NCI-H446 (cell line): ENCODE data around the gene NEU1.
A peak's percentile ranks its signal among the peaks of the same experiment; 100 is the strongest.

Experiments used
- DNase-seq, 2 experiments: peaks; one replicate each; lab custom pipeline; 2025; lab: John Stamatoyannopoulos, UW

NEU1 gene

DNA sequence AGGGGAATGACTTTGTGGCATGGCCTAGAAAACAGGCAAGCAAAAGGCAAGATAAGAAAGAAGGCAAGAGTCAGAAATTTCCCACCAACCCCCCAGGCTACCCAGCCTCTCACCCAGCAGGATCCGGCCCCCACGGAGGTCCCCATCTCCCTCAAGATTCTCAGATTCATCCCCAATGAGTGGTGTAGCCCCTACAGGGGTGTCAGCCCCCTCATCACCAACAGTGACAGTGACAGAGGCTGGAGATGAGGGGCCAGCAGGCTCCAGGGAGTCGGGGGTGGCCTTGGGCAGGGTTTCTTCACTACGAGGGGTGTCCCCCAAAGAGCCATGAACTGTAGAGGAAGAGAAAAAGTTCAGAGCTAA is 33.9 kb upstream of the NEU1 start:
- DNase-seq, result no peak

DNA sequence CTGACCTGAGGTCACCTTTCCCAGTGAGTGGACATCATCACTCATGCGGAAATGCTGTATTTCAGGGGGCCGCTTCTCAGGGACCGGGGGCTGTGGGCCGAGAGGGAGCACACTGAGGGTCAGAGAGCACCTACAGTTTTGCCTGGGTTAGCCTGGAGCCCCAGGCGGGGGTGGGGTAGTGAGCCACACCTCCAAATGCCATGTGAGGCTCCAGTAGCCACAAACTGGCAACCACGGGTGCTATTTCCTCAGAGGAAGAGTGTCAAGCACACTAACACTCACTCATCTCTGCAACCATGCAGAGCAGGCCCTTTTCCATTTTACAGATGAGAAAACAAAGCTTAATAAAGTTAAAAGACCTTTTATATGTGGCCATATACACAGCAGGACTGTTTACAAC is 30.2 kb upstream of the NEU1 start:
- DNase-seq, result no peak

DNA sequence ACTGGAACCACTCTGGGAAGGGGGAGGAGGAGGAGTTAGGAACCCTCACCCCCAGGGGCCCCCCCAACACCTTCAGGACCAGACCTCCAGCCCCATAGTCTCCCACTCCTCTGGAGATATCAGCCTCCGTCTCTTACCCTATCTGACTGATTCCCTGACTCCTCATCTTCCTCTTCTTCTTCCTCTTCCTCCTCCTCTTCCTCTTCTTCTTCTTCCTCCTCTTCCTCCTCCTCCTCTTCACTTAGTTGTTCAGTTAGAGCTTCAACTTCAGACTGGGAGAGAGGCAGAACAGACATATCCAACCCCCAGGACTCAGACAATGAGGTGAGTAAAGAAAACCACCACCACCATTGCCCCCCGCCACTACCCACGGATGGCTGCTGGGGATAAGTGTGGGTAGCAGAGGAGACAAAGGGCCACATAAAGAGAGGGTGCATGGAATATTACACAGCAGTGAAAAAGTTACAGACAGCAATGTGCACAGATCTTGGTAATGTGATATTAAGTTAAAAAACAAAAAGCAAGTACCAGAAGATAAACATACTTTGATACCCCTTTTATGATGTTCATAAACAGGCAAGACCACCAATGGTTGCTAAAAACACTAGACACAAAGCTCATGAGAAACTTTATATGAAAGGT is 26.8 kb upstream of the NEU1 start:
- DNase-seq, result no peak

DNA sequence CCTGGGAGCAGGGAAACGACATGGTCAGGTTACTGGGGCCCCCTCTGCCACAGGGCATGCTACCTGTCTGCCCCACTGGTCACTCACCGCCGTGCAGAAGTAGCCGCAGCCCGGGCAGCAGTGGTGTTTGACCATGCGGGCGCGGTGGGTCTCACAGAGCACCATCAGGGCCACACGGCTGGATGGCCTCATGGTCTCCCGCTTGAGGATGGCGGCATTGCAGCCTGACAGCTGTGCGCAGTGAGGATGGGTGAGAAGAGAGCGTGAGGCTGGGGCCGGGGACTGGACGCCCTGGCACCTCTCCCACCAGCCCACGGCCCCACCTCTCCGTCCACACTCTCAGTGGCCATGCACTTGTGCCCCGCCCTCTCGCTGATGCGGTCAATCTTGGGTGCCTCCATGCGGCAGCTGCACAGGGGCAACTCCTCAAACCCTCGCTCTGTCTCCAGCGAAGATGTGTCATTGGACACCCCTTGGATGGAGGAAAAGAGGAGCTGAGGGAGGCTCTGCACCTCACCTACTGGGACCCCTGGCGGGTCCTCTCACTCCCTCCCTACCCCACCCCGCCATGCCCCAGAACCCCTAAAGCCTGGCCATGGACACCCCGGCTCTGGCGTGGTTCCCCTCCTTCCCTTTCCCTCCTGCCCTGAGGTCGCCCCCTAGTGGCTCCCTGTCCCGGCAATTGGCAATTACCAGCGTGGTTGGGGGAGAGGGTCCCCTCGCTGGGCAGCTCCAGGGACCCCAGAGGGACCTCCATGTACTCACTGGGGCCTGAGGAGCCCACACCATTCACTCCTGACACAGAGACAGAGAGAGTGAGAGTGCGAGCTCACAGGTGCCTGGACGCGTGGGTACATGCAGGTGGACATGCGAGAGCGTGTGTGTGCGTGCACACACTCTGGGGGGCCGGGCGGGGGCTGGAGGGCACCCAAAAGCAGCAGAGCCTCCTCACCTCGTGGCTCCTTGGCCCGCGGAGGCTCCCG is 25.9 kb upstream of the NEU1 start:
- no peak for DNase-seq

DNA sequence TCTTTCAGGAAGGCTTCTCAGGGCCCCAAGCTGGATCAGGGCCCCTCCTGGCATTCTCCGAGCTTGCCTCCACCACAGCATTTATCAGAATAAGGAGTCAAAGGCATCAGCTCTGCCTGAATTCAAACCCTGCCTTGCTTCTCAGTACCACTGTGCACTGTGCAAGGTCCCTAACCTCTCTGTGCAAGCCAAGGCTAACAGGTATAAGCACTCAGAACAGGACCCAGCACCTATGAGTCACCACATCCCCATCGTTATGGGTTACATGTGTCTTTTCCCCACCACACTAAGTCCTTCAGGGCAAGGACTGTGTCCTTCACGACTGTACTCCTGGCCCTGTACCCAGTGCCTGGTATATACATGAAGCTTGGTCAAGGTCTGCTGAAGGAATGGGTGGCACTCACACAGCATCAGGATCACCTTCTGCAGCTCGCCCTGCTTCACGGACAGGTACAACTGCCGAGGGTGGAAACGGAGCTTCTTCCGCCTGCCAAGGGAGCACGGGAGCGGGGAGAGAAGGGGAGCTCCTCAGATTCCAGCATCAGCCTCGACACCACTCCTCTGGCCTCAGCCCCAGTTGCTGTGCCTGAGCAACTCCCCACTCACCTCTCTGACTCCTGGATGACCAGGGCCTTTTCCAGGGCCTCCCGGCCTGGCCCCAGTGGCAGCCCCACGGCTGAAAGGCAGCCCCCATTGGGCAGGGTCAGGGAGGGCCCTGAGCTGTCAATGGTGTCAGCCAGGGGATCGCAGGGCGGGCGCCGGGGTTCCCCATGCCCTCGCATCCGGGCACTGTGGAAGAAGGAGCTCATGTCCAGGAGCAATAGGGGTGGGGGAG is 24.8 kb upstream of the NEU1 start:
- no peak for DNase-seq

DNA sequence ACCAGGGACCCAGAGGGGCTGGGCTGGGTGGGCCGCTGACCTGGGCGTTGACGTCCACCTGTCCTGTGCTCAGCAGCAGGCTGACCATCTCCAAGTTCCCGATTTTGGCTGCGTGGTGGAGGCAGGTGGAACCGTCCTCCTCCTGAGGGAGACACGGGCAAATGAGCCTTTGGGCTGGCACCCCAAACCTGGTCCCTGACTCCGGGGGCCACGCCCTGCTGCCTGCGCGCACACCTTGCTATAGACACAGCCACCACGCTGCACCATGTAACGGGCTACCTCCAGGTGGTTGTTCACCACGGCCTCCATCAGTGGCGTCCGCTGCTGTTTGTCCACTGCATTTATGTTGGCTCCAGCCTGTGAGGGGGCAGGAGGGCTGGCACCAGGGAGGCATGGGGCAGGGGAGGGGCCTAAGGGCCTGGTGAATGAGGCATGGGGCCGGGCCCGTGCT is 23.9 kb upstream of the NEU1 start:
- no peak for DNase-seq

DNA sequence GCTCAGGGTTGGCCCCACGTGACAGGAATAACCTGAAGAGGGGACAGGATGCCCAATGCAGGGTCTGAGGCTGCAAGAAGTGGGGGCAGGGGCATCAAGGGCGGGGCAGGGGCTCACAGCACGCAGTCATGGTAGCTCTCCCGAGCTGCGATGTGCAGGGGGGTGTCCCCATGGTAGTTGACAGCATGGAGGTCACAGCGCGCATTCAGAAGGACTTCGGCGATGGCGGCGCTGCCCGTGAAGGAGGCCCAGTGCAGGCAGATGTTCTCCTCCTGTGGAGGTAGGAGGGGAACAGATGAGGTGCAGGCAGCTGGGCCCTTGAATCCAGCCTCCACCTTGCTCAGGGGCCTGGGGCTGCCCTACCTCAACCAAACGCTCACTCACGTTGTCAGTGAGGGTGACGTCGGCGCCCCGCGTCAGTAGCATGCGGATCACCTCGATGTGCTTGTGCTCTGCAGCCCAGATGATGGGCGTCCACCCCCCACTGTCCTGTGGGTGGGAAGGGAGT is 22.0 kb upstream of the NEU1 start:
- no peak for DNase-seq

DNA sequence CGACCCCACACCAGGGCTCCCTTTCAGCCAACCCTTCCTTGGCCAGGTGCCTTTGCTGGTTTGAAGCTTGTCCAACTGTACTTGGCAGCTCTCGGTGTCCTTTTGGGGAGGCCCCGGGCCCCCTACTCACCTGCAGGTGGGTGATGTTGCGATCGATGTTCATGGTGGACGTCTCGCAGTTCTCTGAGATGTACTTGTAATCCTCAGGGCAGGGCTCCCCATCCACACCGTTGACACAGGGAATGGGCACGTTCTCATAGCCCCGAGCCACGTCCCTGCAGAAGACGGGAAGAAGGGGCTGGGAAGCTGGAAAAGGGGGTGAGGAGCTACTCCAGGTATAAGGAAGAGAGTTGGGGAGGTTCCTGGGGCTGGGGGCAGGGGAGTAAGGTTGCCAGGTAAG is 21.1 kb upstream of the NEU1 start:
- no peak for DNase-seq

DNA sequence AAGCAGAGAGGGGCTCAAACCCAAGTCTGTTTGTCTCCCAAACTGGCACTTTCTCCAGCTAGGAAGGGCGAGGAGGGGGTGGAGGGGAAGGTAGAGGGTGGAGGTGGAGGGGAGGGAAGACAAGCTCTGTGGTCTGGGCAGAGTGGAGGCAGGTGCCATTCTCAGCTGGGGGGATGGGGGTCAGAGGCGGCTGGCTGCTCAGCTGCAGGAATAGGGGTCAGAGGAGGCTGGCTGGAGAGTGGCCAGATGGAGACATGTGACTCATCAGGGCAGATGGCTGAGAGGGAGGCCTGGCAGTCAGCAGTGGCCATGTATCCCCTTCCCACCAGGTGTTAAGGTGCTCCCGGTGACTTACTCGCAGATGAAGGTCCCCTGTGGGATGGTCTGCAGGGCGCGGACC is 19.7 kb upstream of the NEU1 start:
- DNase-seq, result peak in 1 of 2 experiments; percentile 32

DNA sequence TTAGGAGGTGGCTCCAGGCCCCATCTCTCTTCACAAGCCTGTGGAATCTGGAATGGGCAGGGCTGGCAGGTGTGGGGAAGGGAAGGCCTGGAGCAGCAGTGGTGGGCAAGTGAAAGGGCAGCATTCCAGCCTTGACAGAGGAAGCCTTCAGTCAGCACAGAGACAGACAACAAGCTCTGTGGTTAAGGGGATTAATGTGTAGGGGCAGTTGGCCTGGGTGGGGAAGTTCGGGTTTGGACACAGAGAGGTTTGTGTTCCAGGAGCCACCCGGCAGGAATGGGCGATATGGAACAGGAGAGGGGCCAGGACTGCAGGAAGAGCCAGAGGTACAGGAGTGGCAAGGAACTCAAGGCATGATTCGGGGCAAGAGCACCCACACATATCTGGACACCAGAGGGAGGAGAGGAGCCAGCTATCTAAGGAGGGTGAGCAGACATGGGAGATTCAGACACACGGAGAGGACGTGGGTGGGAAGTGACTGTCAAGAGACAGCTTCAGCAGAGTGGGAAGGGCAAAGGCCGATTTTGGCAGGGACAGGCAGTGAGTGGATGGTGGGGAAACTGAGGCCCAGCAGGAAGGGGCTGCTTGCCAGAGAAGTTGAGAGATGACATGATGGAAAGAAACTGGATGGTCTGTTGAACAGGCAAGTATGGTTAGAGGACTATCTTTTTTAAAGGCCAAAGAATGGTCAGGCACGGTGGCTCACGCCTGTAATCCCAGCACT is 18.7 kb upstream of the NEU1 start:
- DNase-seq, result no peak

DNA sequence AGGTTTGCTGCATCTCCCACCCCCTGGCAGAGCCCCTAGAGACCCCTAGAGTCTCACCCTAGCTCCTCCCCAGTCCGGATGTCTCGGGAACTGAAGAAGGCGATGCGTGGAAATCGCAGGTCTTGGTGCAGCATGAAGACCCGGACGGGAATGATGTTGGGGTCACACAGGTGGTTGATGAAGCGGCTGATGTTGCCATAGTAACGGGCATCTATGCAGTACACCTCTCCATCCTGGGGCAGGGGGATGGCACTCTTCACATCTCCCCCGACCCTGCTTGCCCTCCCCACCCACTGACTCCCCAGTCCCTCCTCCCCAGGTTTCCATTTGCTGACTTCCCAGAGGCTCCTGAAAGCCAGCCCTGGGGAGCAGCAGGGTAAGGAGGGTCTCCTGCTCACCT is 18.0 kb upstream of the NEU1 start:
- DNase-seq, result no peak

DNA sequence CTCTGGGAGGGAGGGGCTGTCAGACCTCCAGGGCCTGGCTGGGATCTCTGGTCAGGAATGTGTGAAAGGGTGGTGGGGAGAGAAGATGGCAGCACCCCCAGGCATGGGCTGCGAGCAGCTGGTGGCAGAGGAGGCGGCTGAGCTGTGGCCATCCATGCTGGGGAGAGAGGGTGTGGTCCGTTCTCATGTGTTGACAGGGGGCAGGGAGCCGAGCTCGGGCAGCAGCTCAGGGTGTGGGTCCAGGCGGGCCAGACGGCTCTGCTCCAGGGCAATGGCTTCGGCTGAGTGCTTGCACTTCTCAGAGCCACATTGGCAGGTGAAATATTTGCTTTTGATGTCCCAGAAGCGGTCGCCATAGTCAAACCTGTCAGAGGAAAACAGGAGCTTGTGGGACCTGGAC is 17.3 kb upstream of the NEU1 start:
- no peak for DNase-seq

DNA sequence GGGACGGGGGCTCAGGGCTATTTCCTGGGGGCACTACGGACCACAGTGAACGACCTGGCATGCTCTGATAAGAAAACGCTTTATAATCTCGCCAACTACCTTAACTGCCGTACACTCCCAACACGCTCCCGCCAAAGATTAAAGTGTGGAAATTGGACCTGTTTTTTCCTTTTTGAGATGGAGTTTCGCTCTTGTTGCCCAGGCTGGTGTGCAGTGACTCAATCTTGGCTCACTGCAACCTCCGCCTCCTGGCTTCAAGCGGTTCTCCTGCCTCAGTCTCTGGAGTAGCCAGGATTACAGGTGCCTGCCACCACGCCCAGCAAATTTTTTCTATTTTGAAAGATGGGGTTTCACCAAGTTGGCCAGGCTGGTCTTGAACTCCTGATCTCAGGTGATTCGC is 16.5 kb upstream of the NEU1 start:
- DNase-seq, result no peak

DNA sequence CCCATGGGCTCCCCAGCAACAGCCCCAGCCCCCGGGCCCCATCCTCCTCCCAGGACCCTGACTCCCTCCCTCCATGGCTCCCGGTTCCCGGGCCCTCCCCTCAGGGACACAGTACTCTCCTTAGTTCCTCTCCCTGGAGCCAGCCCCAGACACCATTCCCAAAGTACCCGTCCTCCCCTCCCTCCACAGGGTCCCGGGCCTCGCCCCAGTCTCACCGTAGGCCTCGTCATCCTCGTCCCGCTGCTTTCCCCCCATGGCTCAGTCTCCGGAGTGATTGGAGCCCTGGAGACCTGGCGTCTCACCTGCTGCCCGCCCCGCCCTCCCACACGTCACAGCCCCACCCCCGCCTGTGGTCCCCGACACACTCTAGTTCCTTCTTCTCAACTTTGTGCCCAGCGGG is 16.1 kb upstream of the NEU1 start, which contains the start of gene SLC44A4:
Gene SLC44A4, minus strand, starts transcription at position 272 of the 400 bp plus-strand sequence. Its CDS starts 17 bp downstream, at position 255.
- no peak for DNase-seq

DNA sequence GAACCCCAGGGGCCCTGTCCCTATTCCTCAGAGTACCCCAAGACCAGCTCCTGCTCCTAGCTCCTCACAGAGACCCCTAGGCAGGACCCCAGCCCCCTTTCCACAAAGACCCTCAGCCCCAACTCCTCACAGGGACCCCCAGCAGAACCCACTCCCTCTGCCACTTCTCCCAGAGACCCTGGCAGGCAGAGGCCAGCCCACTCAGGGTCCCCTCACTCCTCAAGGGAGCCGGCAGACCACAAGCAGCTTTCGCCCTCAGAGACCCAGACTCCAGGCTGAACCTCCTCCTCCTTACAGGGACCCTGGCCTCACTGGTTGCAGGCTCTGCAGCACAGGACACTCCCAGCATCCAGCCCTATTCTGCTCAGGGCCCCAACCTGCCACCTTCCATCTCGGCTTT is 15.6 kb upstream of the NEU1 start:
- DNase-seq, result no peak

DNA sequence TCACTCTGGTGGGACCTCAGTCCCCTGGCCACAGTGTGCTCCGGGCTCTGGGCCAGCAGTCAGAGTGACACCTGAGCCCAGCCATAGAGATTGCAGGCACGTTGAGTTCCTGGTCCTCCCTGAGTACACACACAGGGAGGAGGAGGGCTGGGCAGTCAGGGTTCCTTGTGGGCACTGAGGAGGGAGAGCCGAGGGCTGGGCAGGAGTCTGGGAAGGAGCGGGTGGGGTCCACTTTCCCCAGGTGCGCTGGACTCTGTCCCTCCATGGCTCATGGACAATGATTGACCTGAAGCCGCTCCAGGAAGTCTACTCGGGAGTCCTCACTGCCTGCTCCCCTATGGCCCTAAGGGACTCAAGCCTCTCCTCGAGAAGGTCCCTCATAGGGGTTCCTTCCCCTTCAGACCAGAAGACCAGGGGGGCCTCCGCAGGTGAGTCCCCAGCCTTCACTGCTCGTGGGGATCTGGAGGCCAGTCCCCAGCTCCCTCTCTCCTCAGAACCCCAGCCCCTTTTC is 15.1 kb upstream of the NEU1 start:
- no peak for DNase-seq

DNA sequence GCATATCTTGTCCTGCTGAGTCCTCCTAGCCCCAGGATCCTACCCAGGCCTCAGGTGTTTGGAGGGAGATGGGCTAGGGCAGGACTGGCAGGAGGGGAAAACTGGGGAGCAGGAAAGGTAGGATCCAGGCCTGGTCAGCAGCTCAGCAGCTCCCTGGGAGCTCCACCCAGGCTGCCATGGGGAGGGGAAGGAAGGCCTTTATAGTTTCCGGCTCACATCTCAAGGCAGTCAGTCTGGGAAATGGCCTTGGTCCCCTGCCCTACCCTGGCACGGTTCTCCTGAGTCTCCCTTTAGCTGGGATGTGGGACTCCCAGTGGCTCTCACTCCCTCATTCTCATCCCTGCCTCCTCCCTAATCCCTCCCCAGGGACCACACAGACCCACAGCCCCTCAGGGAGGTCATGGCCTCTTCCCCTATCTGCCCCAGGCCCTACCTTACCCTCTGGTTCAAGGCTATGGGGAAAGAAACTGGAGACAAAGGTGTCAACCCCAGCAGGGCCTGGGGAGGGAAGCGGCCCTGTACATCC is 14.6 kb upstream of the NEU1 start:
- DNase-seq, result no peak

DNA sequence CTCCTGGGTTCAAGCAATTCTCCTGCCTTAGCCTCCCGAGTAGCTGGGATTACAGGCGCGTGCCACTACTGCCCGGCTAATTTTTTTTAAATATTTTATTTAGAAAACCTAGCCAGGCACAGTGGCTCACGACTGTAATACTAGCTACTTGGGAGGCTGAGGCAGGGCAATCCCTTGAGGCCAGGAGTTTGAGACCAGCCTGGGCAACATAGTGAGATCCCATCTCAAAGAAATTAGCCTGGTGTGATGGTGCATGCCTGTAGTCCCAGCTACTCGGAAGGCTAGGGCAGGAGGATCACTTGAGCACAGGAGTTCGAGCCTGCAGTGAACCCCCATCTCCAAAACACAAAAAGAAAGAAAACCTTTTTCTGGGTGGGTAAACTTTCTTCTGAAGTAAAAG is 13.7 kb upstream of the NEU1 start:
- no peak for DNase-seq

DNA sequence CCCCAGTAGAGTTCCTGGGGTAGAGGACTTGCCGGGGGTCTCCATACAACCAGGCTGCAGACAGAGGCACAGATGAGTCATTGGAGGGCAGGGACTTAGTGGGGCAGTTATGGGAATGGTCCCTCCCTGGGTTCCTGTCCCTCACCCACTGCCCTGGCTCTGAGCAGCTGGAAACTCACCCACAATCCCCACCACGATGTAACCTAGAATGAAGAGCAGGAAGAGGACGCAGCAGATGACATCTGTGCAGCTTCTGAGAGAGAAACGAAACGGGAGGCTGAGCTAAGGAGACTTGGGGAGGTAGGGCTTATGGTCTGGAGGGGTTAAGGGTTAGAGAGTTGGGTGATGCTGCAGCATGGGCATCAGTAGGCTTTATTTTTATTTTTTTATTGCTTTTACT is 13.3 kb upstream of the NEU1 start:
- DNase-seq, result no peak

DNA sequence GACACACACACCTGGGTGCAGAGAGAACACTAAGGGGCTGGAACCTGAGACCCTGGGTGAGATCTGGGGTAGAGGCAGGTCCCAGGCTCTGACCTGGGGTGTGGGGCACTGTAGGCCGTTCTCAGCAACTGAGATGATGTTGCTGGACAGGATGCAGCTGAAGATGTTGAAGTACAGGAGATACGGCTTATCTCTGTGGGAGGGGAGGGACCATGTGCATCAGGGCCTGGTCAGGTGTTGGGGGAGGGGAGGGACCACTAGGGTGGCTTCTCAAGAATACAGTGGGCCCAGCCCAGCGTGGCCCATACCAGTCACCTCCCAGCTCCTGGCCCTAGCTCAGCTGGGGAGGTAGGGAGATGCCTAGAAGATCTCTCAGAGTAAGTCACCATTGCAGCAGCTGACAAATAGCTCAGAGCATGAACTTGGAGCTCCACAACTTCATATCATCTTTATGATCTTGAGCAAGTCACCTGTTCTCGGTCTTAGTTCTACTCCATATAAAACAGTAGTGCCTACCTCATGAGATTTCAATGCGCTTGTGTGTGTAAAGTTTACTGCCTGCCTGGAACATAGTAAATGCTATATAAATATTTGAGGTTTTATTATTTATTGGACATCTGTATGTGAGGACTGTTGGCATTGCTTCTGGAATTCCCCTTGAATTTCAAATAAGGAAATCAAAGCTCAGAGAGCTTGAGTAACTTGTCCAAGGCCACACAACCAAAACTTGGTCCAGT is 12.4 kb upstream of the NEU1 start:
- DNase-seq, result no peak
